ENCODE results near the gene THBD.

THBD gene

GRCh38 chr20:23084282-23084844 is 34.9 kb upstream of the THBD start:
- no peak for DNase-seq

GRCh38 chr20:23083553-23084220 is 34.2 kb upstream of the THBD start:
- no peak for DNase-seq

GRCh38 chr20:23082846-23083552 is 33.5 kb upstream of the THBD start:
- no peak for DNase-seq

- no peak for DNase-seq
Observed at GRCh38 chr20:23081263-23081819, 31.9 kb upstream of the THBD start.

GRCh38 chr20:23080521-23080920 is 31.0 kb upstream of the THBD start:
- no peak for DNase-seq

GRCh38 chr20:23079926-23080325 is 30.5 kb upstream of the THBD start:
- DNase-seq, result no peak

- no peak for DNase-seq
Observed at GRCh38 chr20:23079016-23079351, 29.5 kb upstream of the THBD start.

GRCh38 chr20:23078351-23079015 is 29.0 kb upstream of the THBD start:
- no peak for DNase-seq

- no peak for DNase-seq
Observed at GRCh38 chr20:23077277-23077676, 27.8 kb upstream of the THBD start.

- no peak for DNase-seq
Observed at GRCh38 chr20:23074052-23074451, 24.6 kb upstream of the THBD start.

- DNase-seq, result no peak
Observed at GRCh38 chr20:23072892-23073586, 23.6 kb upstream of the THBD start.

GRCh38 chr20:23071996-23072395 is 22.5 kb upstream of the THBD start:
- no peak for DNase-seq

GRCh38 chr20:23071398-23071797 is 21.9 kb upstream of the THBD start:
- DNase-seq, result no peak

- DNase-seq, result no peak
Observed at GRCh38 chr20:23069108-23069507, 19.6 kb upstream of the THBD start.

- DNase-seq, result no peak
Observed at GRCh38 chr20:23068283-23068682, 18.8 kb upstream of the THBD start.

- no peak for DNase-seq
Observed at GRCh38 chr20:23066772-23067171, 17.3 kb upstream of the THBD start.

- DNase-seq, result no peak
Observed at GRCh38 chr20:23065266-23066201, 16.1 kb upstream of the THBD start.

GRCh38 chr20:23063581-23063980 is 14.1 kb upstream of the THBD start:
- no peak for DNase-seq

- DNase-seq, result no peak
Observed at GRCh38 chr20:23063168-23063567, 13.7 kb upstream of the THBD start.

- DNase-seq, result no peak
Observed at GRCh38 chr20:23062632-23063031, 13.2 kb upstream of the THBD start.

- peak; percentile 82 for DNase-seq
Observed at GRCh38 chr20:23061734-23062561, 12.5 kb upstream of the THBD start.

Data from fibroblast of upper back skin (primary cell).